ENCODE measurements around the gene TNRC6C. TPM values are rescaled to one million over a fixed set of nuclear protein-coding genes. Genes with fewer than 3 reads are reported as not detected.
A peak's percentile ranks its signal among the peaks of the same experiment; 100 is the strongest.

The TNRC6C gene
- total RNA-seq, 3 donors from 2014 or later (not counting 1 experiment from before 2014, with no cell fraction given): 74.3 to 100 (median 76.3) TPM

- Mint-ChIP-seq H3K27ac (no peak overlapping the region), H3K27me3 (ENCODE audit: low read depth in 2 of 2) (no peaks in the 10 kb centered on the region), H3K36me3 (peaks cover 21% of the 10 kb centered on the region), H3K4me3 (no peak overlapping the region), H3K4me1 (peaks cover 16 to 23% of the 10 kb centered on the region in 2 donors), H3K9me3 (no peaks in the 10 kb centered on the region)
- Histone ChIP-seq H3K4me3 (ENCODE audit: low read length) (no peak overlapping the region), H3K27me3 (ENCODE audit: control insufficient read depth, insufficient read depth, low read length) (no peaks in the 10 kb centered on the region), H3K4me1 (ENCODE audit: control insufficient read depth, insufficient read depth, low read length) (no peaks in the 10 kb centered on the region), H3K36me3 (ENCODE audit: control insufficient read depth, insufficient read depth, low read length) (peaks cover 63% of the 10 kb centered on the region), H3K9me3 (ENCODE audit: control insufficient read depth, insufficient read depth, low read length) (no peaks in the 10 kb centered on the region), H3K27ac (ENCODE audit: low read length) (no peak overlapping the region)
- TF ChIP-seq CTCF (IDR thresholded peaks at IDR 0.05): no peak
- intact Hi-C loops (cut with micrococcal nuclease): no loop called here
- DNase-seq (no peak), ATAC-seq (no peak)
- 94% methylated on average over 8 of the region's 19 CpGs for WGBS (ENCODE audit: insufficient coverage)
These were observed 92.9 kb downstream of the TNRC6C start for GRCh38 chr17:78051186-78051972.

- no peaks in the 10 kb centered on the region for H3K27me3 ChIP-seq (ENCODE audit: control insufficient read depth, insufficient read depth, low read length)
- Mint-ChIP-seq H3K4me3 (no peak overlapping the region), H3K27ac (no peak overlapping the region), H3K36me3 (peaks cover 17% of the 10 kb centered on the region), H3K27me3 (ENCODE audit: low read depth in 2 of 2) (no peaks in the 10 kb centered on the region), H3K9me3 (no peaks in the 10 kb centered on the region), H3K4me1 (peaks cover 24 to 34% of the 10 kb centered on the region in 2 donors)
- ATAC-seq (peak in 1 of 3 donors; percentile 22), DNase-seq (no peak)
- H3K36me3 ChIP-seq (ENCODE audit: control insufficient read depth, insufficient read depth, low read length): peaks cover 55% of the 10 kb centered on the region
- no peak overlapping the region for H3K27ac ChIP-seq (ENCODE audit: low read length)
- H3K4me3 ChIP-seq (ENCODE audit: low read length): no peak overlapping the region
- intact Hi-C loops (cut with micrococcal nuclease): no loop called here
- WGBS (ENCODE audit: insufficient coverage): 95% methylated on average over 3 of the region's 5 CpGs
- H3K9me3 ChIP-seq (ENCODE audit: control insufficient read depth, insufficient read depth, low read length): no peaks in the 10 kb centered on the region
- TF ChIP-seq CTCF (IDR thresholded peaks at IDR 0.05): no peak
- H3K4me1 ChIP-seq (ENCODE audit: control insufficient read depth, insufficient read depth, low read length): no peaks in the 10 kb centered on the region
These were observed 95.4 kb downstream of the TNRC6C start for GRCh38 chr17:78053777-78054468.

GRCh38 chr17:78057113-78057740 lies 98.7 kb downstream of the TNRC6C start:
- Mint-ChIP-seq H3K27me3 (ENCODE audit: low read depth in 2 of 2) (no peaks in the 10 kb centered on the region), H3K4me1 (peaks cover 14 to 27% of the 10 kb centered on the region in 2 donors), H3K36me3 (no peaks in the 10 kb centered on the region), H3K4me3 (no peak overlapping the region), H3K27ac (no peak overlapping the region), H3K9me3 (no peaks in the 10 kb centered on the region)
- Histone ChIP-seq H3K27ac (ENCODE audit: low read length) (no peak overlapping the region), H3K4me1 (ENCODE audit: control insufficient read depth, insufficient read depth, low read length) (no peaks in the 10 kb centered on the region), H3K27me3 (ENCODE audit: control insufficient read depth, insufficient read depth, low read length) (no peaks in the 10 kb centered on the region), H3K4me3 (ENCODE audit: low read length) (no peak overlapping the region), H3K9me3 (ENCODE audit: control insufficient read depth, insufficient read depth, low read length) (no peaks in the 10 kb centered on the region), H3K36me3 (ENCODE audit: control insufficient read depth, insufficient read depth, low read length) (peaks cover 24% of the 10 kb centered on the region)
- WGBS (ENCODE audit: insufficient coverage): 89% methylated on average over 3 of the region's 3 CpGs
- DNase-seq (no peak), ATAC-seq (no peak)
- intact Hi-C loops (cut with micrococcal nuclease): no loop called here
- TF ChIP-seq CTCF (IDR thresholded peaks at IDR 0.05): no peak
